ENCODE measurements around the gene CD151. TPM values are rescaled to one million over a fixed set of nuclear protein-coding genes. Genes with fewer than 3 reads are reported as not detected.

CD151 gene
- total RNA-seq, 1 experiment from 2014 or later = 115 TPM

DNA sequence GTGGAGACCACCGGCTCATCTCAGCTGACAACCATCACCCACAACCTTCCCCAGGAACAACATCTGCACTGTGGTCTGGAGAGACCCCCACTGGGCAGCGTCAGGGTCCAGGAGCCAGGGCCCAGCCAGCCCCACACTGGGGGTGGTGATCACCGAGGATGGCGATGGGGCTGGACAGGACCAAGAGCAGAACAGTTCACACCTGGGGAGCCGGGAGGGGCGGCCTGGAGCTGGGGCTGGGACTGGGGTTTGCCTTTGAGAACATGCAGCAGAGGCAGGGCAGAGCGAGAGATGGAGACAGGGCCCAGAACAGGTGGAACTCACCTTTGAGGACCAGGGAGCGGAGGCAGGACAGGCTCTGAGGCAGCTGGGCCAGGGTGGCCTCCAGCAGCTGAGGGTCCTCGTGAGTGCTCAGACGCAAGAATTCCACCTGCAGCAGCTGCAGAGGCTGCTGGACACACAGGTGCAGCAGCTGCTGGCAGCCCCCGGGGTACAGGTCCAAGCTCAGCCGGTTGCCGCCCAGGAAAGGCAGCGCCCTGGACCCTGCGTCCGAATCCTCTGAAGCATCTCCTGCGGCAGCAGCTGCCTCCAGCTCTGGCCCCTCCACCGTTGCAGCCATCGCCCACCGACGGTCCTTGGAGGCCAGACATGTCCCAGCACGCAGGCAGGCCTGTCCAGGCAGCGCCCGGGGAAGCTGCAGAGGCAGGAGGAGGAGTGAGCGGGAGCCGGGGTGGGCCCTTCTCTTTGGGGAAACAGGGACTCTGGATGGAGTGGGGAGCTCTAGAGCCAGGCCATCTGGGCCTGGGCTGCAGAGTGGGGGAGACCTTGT lies 28.8 kb upstream of the CD151 start:
- ATAC-seq (no peak), DNase-seq (ENCODE audit: low spot score) (no peak)
- peaks cover 21% of the 10 kb centered on the region for H3K4me1 Mint-ChIP-seq
- H3K36me3 Mint-ChIP-seq = no peaks in the 10 kb centered on the region
- POLR2A ChIA-PET = interaction anchor here (0.9 to 1.4 kb wide), 5 partner anchors 13 to 33 kb away, joined by 3 to 4 read pairs (median 3); no protein-coding TSS in a partner anchor
- H3K27ac Mint-ChIP-seq = no peak overlapping the region
- peak overlapping the region; percentile 73 for H3K4me3 Mint-ChIP-seq
- CTCF ChIA-PET = interaction anchor here (0.8 to 1.3 kb wide), 4 partner anchors 9 to 94 kb away, joined by 3 to 5 read pairs (median 3); no protein-coding TSS in a partner anchor
- H3K9me3 Mint-ChIP-seq = no peaks in the 10 kb centered on the region
- H3K27me3 Mint-ChIP-seq (ENCODE audit: low read depth) = no peaks in the 10 kb centered on the region
- TF ChIP-seq FOXP1 (CRISPR knock-in tag; IDR thresholded peaks at IDR 0.05; ENCODE audit: borderline replicate concordance) (peak; percentile 31; the same call in 1 of the 2 replicates), TEAD4 (CRISPR knock-in tag; IDR thresholded peaks at IDR 0.05) (no peak)

GRCh38 chr11:804599-804964 lies 28.2 kb upstream of the CD151 start:
- TF ChIP-seq FOXK1 (CRISPR knock-in tag; IDR thresholded peaks at IDR 0.05) = no peak
- TF ChIP-seq ZNF396 (CRISPR knock-in tag; IDR thresholded peaks at IDR 0.05; ENCODE audit: borderline replicate concordance) = no peak
- TF ChIP-seq, protein P1, sequence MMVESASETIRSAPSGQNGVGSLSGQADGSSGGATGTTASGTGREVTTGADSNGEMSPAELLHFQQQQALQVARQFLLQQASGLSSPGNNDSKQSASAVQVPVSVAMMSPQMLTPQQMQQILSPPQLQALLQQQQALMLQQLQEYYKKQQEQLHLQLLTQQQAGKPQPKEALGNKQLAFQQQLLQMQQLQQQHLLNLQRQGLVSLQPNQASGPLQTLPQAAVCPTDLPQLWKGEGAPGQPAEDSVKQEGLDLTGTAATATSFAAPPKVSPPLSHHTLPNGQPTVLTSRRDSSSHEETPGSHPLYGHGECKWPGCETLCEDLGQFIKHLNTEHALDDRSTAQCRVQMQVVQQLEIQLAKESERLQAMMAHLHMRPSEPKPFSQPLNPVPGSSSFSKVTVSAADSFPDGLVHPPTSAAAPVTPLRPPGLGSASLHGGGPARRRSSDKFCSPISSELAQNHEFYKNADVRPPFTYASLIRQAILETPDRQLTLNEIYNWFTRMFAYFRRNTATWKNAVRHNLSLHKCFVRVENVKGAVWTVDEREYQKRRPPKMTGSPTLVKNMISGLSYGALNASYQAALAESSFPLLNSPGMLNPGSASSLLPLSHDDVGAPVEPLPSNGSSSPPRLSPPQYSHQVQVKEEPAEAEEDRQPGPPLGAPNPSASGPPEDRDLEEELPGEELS (CRISPR knock-in tag; IDR thresholded peaks at IDR 0.05) = no peak
- TF ChIP-seq ZNF263 (CRISPR knock-in tag; IDR thresholded peaks at IDR 0.05; ENCODE audit: low read depth) = no peak
- TF ChIP-seq EMX1 (CRISPR knock-in tag; IDR thresholded peaks at IDR 0.05) = no peak
- no peak for TF ChIP-seq GTF2I (CRISPR knock-in tag; conservative IDR thresholded peaks at IDR 0.05)
- TF ChIP-seq FOXP1 (CRISPR knock-in tag; IDR thresholded peaks at IDR 0.05; ENCODE audit: borderline replicate concordance) = no peak
- no peak for TF ChIP-seq ATF2 (CRISPR knock-in tag; IDR thresholded peaks at IDR 0.05; ENCODE audit: borderline replicate concordance, low read depth)
- no peak for TF ChIP-seq ZNF317 (CRISPR knock-in tag; IDR thresholded peaks at IDR 0.05; ENCODE audit: borderline replicate concordance, low read depth)
- TF ChIP-seq ZNF121 (CRISPR knock-in tag; IDR thresholded peaks at IDR 0.05) = no peak
- TF ChIP-seq CBFB (CRISPR knock-in tag; IDR thresholded peaks at IDR 0.05; ENCODE audit: low read depth) = no peak
- TF ChIP-seq ZNF232 (CRISPR knock-in tag; IDR thresholded peaks at IDR 0.05) = no peak
- TF ChIP-seq, protein P2, sequence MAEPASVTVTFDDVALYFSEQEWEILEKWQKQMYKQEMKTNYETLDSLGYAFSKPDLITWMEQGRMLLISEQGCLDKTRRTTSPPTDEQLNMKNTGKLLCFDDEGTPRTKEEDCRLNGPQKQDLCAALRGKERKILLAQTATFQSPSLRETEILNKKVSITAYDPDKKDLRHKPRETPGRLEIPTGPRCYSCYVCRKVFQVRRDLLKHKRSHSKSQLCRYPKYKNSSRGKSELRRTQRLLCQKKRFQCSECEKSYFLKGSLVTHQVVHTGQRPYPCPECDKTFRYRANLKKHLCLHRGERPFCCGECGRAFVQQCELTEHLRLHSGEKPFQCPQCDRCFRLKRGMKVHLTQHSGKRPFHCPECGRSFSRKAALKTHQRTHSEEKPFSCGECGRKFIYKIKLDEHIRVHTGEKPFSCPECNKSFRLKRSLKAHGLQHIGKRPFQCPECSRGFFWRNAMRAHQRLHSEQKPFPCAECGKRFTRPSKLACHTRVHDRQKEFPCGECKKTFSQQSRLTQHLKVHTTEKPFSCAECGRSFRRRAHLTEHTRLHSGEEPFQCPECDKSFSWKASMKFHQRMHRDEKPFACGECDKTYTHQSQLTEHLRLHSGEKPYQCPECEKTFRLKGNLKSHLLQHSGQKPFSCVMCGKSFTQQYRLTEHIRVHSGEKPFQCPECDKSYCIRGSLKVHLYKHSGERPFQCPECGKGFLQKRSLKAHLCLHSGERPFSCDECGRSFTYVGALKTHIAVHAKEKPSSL (CRISPR knock-in tag; conservative IDR thresholded peaks at IDR 0.05) = no peak
- TF ChIP-seq E2F5 (CRISPR knock-in tag; IDR thresholded peaks at IDR 0.05) = no peak
- no peak for TF ChIP-seq GABPB1 (CRISPR knock-in tag; IDR thresholded peaks at IDR 0.05)
- no peak for TF ChIP-seq ZNF532 (CRISPR knock-in tag; IDR thresholded peaks at IDR 0.05; ENCODE audit: borderline replicate concordance)
- TF ChIP-seq, protein P3, sequence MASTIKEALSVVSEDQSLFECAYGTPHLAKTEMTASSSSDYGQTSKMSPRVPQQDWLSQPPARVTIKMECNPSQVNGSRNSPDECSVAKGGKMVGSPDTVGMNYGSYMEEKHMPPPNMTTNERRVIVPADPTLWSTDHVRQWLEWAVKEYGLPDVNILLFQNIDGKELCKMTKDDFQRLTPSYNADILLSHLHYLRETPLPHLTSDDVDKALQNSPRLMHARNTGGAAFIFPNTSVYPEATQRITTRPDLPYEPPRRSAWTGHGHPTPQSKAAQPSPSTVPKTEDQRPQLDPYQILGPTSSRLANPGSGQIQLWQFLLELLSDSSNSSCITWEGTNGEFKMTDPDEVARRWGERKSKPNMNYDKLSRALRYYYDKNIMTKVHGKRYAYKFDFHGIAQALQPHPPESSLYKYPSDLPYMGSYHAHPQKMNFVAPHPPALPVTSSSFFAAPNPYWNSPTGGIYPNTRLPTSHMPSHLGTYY (CRISPR knock-in tag; IDR thresholded peaks at IDR 0.05) = no peak
- TF ChIP-seq E2F1 (CRISPR knock-in tag; IDR thresholded peaks at IDR 0.05) = no peak
- TF ChIP-seq MXD4 (CRISPR knock-in tag; IDR thresholded peaks at IDR 0.05; ENCODE audit: borderline replicate concordance) = no peak
- Mint-ChIP-seq H3K36me3 (no peaks in the 10 kb centered on the region), H3K27ac (no peak overlapping the region), H3K27me3 (ENCODE audit: low read depth) (no peaks in the 10 kb centered on the region), H3K4me3 (peak overlapping the region; percentile 73), H3K4me1 (peaks cover 21% of the 10 kb centered on the region), H3K9me3 (no peaks in the 10 kb centered on the region)
- no peak for ATAC-seq
- no peak for DNase-seq (ENCODE audit: low spot score)
- CTCF ChIA-PET = interaction anchor here (0.8 to 1.4 kb wide), 4 partner anchors 9 to 250 kb away, joined by 3 to 5 read pairs (median 3); no protein-coding TSS in a partner anchor
- POLR2A ChIA-PET = interaction anchor here (0.9 to 1.4 kb wide), 5 partner anchors 14 to 32 kb away, joined by 3 to 4 read pairs (median 3); no protein-coding TSS in a partner anchor

All from WTC11 (cell line).